GM10248 (cell line): ENCODE data around the gene COG5.

Experiments used
- CTCF ChIA-PET: fragments of 300-600 bp; sonication (Branson Sonifier 250); formaldehyde crosslinking; extraction: SDS; loops from one replicate; lab custom pipeline; 2021; ENCODE audit warnings: antibody characterized with exemption; lab: Yijun Ruan, JAX
- POLR2A ChIA-PET: fragments of 350-650 bp; sonication (Branson Sonifier 250); formaldehyde crosslinking; extraction: SDS; loops from one replicate; lab custom pipeline; 2020; ENCODE audit warnings: antibody characterized with exemption; lab: Yijun Ruan, JAX
- DNase-seq: peaks from one replicate; pipeline ENCODE4 v3.0.0; 2012; ENCODE audit errors: extremely low spot score
- TF ChIP-seq, protein P1 (sequence below): IDR thresholded peaks from 2 replicates; pipeline ENCODE4 v1.5.1; 2012; ENCODE audit warnings: mild to moderate bottlenecking, low read depth; ENCODE audit errors: extremely low read depth, missing control alignments, control extremely low read depth

COG5 gene

DNA sequence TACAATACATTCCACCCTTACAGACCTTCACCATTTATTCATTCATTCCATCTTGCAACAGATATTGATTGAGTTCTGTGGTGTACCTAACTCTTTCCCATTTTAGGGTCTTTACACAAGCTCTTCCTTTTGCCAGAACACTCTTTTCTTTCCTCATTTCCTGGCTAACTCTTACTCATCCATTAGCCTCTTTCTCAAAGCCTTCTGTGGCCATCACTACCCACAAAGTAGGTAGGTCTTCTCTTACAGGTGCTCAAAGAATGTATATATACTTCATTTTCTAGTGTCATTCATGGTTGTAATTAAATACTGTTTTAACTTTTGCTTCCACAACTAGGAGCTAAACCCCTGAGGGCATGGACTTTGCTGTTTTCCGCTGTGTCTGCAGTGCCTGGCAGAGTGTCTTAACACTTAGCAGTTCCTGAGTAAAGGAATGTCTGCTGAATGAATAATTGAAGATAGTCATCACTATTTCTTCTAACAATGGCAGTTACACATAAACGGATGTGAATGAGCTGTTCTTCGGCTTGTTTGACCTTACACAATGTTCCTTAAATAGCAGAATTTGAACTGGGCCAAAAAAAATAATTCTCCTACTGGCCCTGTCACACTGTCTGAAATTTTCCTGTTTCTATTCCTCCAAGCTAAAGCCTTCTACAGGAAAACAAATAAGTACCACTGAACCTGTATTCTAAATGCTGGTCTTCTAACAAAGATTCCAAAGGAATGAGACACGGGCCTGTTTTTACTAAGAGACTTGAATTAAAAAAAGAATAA, 31.4 kb upstream of the COG5 start:
- TF ChIP-seq, protein P1, sequence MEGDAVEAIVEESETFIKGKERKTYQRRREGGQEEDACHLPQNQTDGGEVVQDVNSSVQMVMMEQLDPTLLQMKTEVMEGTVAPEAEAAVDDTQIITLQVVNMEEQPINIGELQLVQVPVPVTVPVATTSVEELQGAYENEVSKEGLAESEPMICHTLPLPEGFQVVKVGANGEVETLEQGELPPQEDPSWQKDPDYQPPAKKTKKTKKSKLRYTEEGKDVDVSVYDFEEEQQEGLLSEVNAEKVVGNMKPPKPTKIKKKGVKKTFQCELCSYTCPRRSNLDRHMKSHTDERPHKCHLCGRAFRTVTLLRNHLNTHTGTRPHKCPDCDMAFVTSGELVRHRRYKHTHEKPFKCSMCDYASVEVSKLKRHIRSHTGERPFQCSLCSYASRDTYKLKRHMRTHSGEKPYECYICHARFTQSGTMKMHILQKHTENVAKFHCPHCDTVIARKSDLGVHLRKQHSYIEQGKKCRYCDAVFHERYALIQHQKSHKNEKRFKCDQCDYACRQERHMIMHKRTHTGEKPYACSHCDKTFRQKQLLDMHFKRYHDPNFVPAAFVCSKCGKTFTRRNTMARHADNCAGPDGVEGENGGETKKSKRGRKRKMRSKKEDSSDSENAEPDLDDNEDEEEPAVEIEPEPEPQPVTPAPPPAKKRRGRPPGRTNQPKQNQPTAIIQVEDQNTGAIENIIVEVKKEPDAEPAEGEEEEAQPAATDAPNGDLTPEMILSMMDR: no peak
- DNase-seq: no peak
- ChIA-PET CTCF (interaction anchor here (1.0 to 1.8 kb wide), 2 partner anchors 10 to 16 kb away, joined by 3 to 4 read pairs; no protein-coding TSS in a partner anchor), POLR2A (no interaction called here)

DNA sequence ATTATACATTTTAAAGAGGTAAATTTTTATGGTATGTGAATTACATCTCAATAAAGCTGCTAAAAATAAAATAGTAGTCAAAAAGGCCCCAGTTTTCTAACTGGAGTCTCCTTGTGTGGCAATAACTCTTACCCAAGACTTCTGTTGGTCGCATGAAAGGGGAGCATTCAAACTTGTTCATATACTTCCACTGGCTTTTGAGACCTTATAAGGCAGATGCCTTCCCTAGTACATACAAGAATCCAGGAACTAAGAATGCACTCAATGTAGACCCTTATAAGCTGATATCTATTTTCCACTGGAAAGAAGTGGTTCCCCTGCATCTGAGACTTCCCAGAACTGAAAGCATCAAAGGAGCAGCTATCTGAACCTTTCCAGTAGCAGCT, 29.3 kb upstream of the COG5 start:
- ChIA-PET POLR2A (no interaction called here), CTCF (interaction anchor here (1.1 to 1.7 kb wide), 4 partner anchors 17 to 645 kb away, joined by 3 read pairs; no protein-coding TSS in a partner anchor)
- TF ChIP-seq, protein P1: no peak
- no peak for DNase-seq

DNA sequence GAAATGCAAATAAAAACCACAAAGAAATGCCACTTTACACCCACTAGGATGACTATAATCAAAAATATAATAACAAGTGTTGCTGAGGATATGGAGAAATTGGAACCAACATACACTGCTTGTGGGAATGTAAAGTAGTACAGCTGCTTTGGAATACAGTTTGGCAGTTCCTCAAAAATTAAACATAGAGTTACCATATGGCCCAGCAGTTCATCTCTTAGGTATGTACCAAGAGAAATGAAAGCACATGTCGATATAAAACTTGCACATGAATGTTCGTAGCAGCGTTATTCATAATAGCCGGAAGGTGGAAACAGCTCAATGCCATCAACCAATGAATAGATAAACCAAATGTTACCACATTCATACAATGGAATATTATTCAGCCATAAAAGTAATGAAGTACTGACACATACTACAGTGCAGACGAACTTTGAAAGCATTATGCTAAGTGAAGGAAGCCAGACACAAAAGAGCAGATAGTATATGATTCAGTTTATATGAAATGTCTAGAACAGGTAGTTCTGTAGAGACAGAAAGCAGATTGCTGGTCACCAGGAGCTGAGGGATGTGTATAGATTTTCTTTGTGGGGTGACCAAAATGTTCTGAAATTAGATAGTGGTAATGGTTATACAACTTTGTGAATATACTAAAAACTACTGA, 28.8 kb upstream of the COG5 start:
- no peak for DNase-seq
- ChIA-PET POLR2A (no interaction called here), CTCF (interaction anchor here (1.3 to 1.7 kb wide), 3 partner anchors 16 to 127 kb away, joined by 3 read pairs; no protein-coding TSS in a partner anchor)
- TF ChIP-seq, protein P1: no peak

DNA sequence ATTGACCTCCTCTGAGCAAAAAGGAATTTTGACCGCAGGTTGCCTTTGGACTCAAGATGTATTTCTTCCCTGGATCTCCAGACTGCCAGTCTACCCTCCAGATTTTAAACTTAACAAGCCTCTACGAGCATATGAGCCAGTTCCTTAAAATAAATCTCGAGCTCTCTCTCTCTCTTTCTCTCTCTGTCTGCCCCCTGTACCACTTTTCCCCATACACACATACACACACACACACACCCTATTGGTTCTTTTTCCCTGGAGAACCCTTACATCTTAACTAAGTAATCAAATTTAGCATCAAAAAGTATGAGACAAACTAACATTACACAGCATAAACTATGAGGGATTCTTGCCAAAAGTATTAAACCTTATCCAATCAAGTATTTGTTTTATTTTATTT, 27.7 kb upstream of the COG5 start:
- TF ChIP-seq, protein P1: no peak
- DNase-seq: no peak
- ChIA-PET CTCF (no interaction called here), POLR2A (no interaction called here)

DNA sequence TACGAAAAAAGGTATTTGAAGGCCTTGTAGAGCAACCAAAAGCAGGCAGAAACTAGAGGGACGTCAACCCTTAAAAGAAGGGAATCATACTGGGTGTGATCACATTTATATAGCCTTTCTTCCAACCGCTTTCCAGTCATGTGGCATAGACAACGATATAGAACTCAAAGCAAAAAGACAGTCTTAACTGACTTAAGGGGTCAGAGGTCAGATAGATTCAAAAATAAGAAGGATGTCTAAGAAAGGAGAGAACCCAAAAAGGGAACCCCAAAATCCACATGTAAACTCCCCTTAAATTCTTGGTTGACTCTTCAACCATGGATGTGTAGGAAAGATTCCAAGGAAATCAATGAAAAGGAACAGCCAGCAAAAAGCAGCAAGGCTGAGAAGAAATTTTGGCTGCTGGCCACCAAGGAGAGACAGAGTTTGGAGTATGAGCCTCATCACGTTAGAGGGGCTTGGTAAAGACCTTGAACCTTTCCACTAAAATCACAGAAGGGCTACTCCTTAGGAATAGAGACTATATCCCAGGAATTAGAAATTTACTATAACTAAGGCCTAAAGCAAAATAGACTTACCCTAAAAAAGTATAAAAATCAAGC, 24.9 kb upstream of the COG5 start:
- DNase-seq: no peak
- ChIA-PET CTCF (interaction anchor here (1.3 to 1.4 kb wide), 2 partner anchors 12 to 30 kb away, joined by 3 read pairs; no protein-coding TSS in a partner anchor), POLR2A (no interaction called here)
- TF ChIP-seq, protein P1: no peak

DNA sequence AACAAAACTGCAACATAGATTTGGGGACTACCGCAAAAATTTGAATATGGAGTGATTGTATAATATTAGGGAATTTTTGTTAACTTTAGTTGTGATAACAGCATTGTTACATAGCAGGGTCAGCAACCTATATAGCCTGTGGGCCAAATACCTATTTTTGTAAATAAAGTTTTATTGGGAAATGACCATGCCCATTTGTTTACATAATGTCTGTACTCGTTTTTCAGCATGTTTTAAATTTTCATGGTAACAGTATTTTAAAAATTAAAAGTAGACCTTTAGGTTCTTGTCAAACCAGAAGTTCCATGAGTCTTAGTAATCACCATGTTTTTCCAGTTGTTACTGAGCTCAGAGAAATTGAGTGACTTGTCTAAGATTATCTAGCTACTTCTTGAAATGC, 21.0 kb upstream of the COG5 start:
- ChIA-PET POLR2A (no interaction called here), CTCF (interaction anchor here (1.0 kb wide), 1 partner anchor 9 kb away, joined by 3 read pairs; no protein-coding TSS in a partner anchor)
- TF ChIP-seq, protein P1: no peak
- DNase-seq: no peak
